WTC11 (cell line): ENCODE measurements around the gene CSNK2A2. TPM values are rescaled to one million over a fixed set of nuclear protein-coding genes. Genes with fewer than 3 reads are reported as not detected.
A peak's percentile ranks its signal among the peaks of the same experiment; 100 is the strongest.

ENCODE experiments used
- ATAC-seq: fragments of 200-7000 bp; cut with Tn5 transposase; 2 replicates; pipeline ENCODE4 v1.10.0; 2021; ENCODE audit warnings: mild to moderate bottlenecking, moderate library complexity
- CTCF ChIA-PET: fragments of 300-600 bp; sonication (Branson Sonifier 250); formaldehyde crosslinking; loops from one replicate; lab custom pipeline; 2021; ENCODE audit warnings: antibody characterized with exemption; lab: Charles Lee
- POLR2A ChIA-PET: fragments of 350-600 bp; sonication (Branson Sonifier 250); formaldehyde crosslinking; loops from one replicate; lab custom pipeline; 2021; ENCODE audit warnings: antibody characterized with exemption; lab: Charles Lee
- DNase-seq: peaks from one replicate; pipeline ENCODE4 v3.0.0; 2021; ENCODE audit warnings: low spot score
- H3K27ac Mint-ChIP-seq: 2 replicates; pipeline ENCODE4 v1.8.0; 2021; ENCODE audit warnings: mixed read lengths
- H3K27me3 Mint-ChIP-seq: 2 replicates; pipeline ENCODE4 v1.8.0; 2021; ENCODE audit warnings: low read depth, mild to moderate bottlenecking, moderate library complexity, mixed read lengths
- H3K36me3 Mint-ChIP-seq: 2 replicates; pipeline ENCODE4 v1.8.0; 2021; ENCODE audit warnings: mixed read lengths
- H3K4me1 Mint-ChIP-seq: 2 replicates; pipeline ENCODE4 v1.8.0; 2022; ENCODE audit warnings: mixed read lengths
- H3K4me3 Mint-ChIP-seq: 2 replicates; pipeline ENCODE4 v1.8.0; 2021; ENCODE audit warnings: mild to moderate bottlenecking, moderate library complexity, mixed read lengths
- H3K9me3 Mint-ChIP-seq: 2 replicates; pipeline ENCODE4 v1.8.0; 2021; ENCODE audit warnings: mixed read lengths
- CBFB ChIP-seq: sonication (generic); formaldehyde crosslinking; IDR thresholded peaks from 2 replicates; pipeline ENCODE4 v1.8.1; 2022; ENCODE audit warnings: mild to moderate bottlenecking, low read depth, missing genetic modification reagents
- ETV6 ChIP-seq: sonication (generic); formaldehyde crosslinking; IDR thresholded peaks from 2 replicates; pipeline ENCODE4 v1.8.1; 2022; ENCODE audit warnings: mild to moderate bottlenecking, missing genetic modification reagents
- FOXJ3 ChIP-seq: sonication (generic); formaldehyde crosslinking; IDR thresholded peaks from 2 replicates; pipeline ENCODE4 v1.9.0; 2021; ENCODE audit warnings: missing genetic modification reagents, mild to moderate bottlenecking, borderline replicate concordance
- FOXK1 ChIP-seq: sonication (generic); formaldehyde crosslinking; IDR thresholded peaks from 2 replicates; pipeline ENCODE4 v1.8.0; 2022; ENCODE audit warnings: mild to moderate bottlenecking, moderate library complexity, missing genetic modification reagents
- FOXP1 ChIP-seq: sonication (generic); formaldehyde crosslinking; IDR thresholded peaks from 2 replicates; pipeline ENCODE4 v1.8.0; 2022; ENCODE audit warnings: missing genetic modification reagents, mild to moderate bottlenecking, moderate library complexity, borderline replicate concordance
- HMGXB4 ChIP-seq: sonication (generic); formaldehyde crosslinking; IDR thresholded peaks from 2 replicates; pipeline ENCODE4 v1.8.1; 2023; ENCODE audit warnings: mild to moderate bottlenecking, moderate library complexity, missing genetic modification reagents
- JUN ChIP-seq: sonication (generic); formaldehyde crosslinking; IDR thresholded peaks from 2 replicates; pipeline ENCODE4 v1.8.0; 2023; ENCODE audit warnings: mild to moderate bottlenecking, missing genetic modification reagents
- NFYB ChIP-seq: sonication (generic); formaldehyde crosslinking; conservative IDR thresholded peaks from 2 replicates; pipeline ENCODE4 v1.8.0; 2022; ENCODE audit warnings: low read depth, missing genetic modification reagents
- NR1H2 ChIP-seq: sonication (generic); formaldehyde crosslinking; IDR thresholded peaks from 2 replicates; pipeline ENCODE4 v1.9.0; 2021; ENCODE audit warnings: mild to moderate bottlenecking, moderate library complexity, missing genetic modification reagents
- NR2C2 ChIP-seq: sonication (generic); formaldehyde crosslinking; IDR thresholded peaks from 2 replicates; pipeline ENCODE4 v1.8.0; 2022; ENCODE audit warnings: mild to moderate bottlenecking, missing genetic modification reagents
- RELA ChIP-seq: sonication (generic); formaldehyde crosslinking; IDR thresholded peaks from 2 replicates; pipeline ENCODE4 v1.8.1; 2022; ENCODE audit warnings: missing genetic modification reagents, mild to moderate bottlenecking, borderline replicate concordance
- USF1 ChIP-seq: sonication (generic); formaldehyde crosslinking; IDR thresholded peaks from 2 replicates; pipeline ENCODE4 v1.8.0; 2022; ENCODE audit warnings: mild to moderate bottlenecking, missing genetic modification reagents
- ZBTB21 ChIP-seq: sonication (generic); formaldehyde crosslinking; IDR thresholded peaks from 2 replicates; pipeline ENCODE4 v1.8.1; 2023; ENCODE audit warnings: mild to moderate bottlenecking, missing genetic modification reagents, borderline replicate concordance
- ZMAT4 ChIP-seq: fragments of 250-450 bp; sonication (Bioruptor Pico); IDR thresholded peaks from 2 replicates; pipeline ENCODE4 v1.9.0; 2021; ENCODE audit warnings: mild to moderate bottlenecking
- ZNF138 ChIP-seq: sonication (generic); formaldehyde crosslinking; conservative IDR thresholded peaks from 2 replicates; pipeline ENCODE4 v1.8.1; 2022; ENCODE audit warnings: mild to moderate bottlenecking, moderate library complexity, missing genetic modification reagents
- ZNF281 ChIP-seq: sonication (generic); formaldehyde crosslinking; IDR thresholded peaks from 2 replicates; pipeline ENCODE4 v1.8.0; 2023; ENCODE audit warnings: mild to moderate bottlenecking, missing genetic modification reagents
- ZNF317 ChIP-seq: sonication (generic); formaldehyde crosslinking; IDR thresholded peaks from 2 replicates; pipeline ENCODE4 v1.8.1; 2023; ENCODE audit warnings: low read depth, mild to moderate bottlenecking, moderate library complexity, missing genetic modification reagents, borderline replicate concordance
- total RNA-seq: library from RNA; stranded (reverse); gene quantifications from 3 replicates; pipeline ENCODE4 v1.2.3, GENCODE V29; 2021
- TF ChIP-seq, protein P1 (sequence below): sonication (generic); formaldehyde crosslinking; IDR thresholded peaks from 2 replicates; pipeline ENCODE4 v1.8.1; 2022; ENCODE audit warnings: low read depth, mild to moderate bottlenecking, moderate library complexity, missing genetic modification reagents, borderline replicate concordance
- TF ChIP-seq, protein P2 (sequence below): sonication (generic); formaldehyde crosslinking; IDR thresholded peaks from 2 replicates; pipeline ENCODE4 v1.8.1; 2022; ENCODE audit warnings: mild to moderate bottlenecking, missing genetic modification reagents, moderate library complexity, borderline replicate concordance
- TF ChIP-seq, protein P3 (sequence below): sonication (generic); formaldehyde crosslinking; IDR thresholded peaks from 2 replicates; pipeline ENCODE4 v1.8.0; 2022; ENCODE audit warnings: mild to moderate bottlenecking, missing genetic modification reagents

CSNK2A2 gene
- total RNA-seq, 1 experiment from 2014 or later = 114 TPM

GRCh38 chr16:58127033-58127556 lies 70.8 kb downstream of the CSNK2A2 start:
- POLR2A ChIA-PET = interaction anchor here (2.9 kb wide), 1 partner anchor 100 kb away, joined by 29 read pairs; the partner anchor contains the start of gene MMP15
- Mint-ChIP-seq H3K36me3 (no peaks in the 10 kb centered on the region), H3K27ac (no peak overlapping the region), H3K4me3 (peak overlapping the region; percentile 87), H3K4me1 (peaks cover 29% of the 10 kb centered on the region), H3K9me3 (no peaks in the 10 kb centered on the region), H3K27me3 (no peaks in the 10 kb centered on the region)
- DNase-seq (no peak), ATAC-seq (no peak)
- CTCF ChIA-PET = interaction anchor here (0.9 to 3.3 kb wide), 12 partner anchors 20 to 210 kb away, joined by 3 to 15 read pairs (median 5); partner anchors contain the start of gene MMP15
- TF ChIP-seq ZMAT4 (CRISPR knock-in tag) (no peak), FOXP1 (CRISPR knock-in tag) (no peak), JUN (CRISPR knock-in tag) (no peak), USF1 (CRISPR knock-in tag) (no peak), ZNF138 (CRISPR knock-in tag) (no peak), CBFB (CRISPR knock-in tag) (no peak), ZBTB21 (CRISPR knock-in tag) (no peak), NFYB (CRISPR knock-in tag) (no peak), FOXJ3 (CRISPR knock-in tag) (no peak), NR2C2 (no peak), ZNF317 (CRISPR knock-in tag) (no peak), ETV6 (no peak), RELA (CRISPR knock-in tag) (no peak)
- TF ChIP-seq, protein P1, sequence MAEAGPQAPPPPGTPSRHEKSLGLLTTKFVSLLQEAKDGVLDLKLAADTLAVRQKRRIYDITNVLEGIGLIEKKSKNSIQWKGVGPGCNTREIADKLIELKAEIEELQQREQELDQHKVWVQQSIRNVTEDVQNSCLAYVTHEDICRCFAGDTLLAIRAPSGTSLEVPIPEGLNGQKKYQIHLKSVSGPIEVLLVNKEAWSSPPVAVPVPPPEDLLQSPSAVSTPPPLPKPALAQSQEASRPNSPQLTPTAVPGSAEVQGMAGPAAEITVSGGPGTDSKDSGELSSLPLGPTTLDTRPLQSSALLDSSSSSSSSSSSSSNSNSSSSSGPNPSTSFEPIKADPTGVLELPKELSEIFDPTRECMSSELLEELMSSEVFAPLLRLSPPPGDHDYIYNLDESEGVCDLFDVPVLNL (CRISPR knock-in tag) = no peak
- TF ChIP-seq, protein P2, sequence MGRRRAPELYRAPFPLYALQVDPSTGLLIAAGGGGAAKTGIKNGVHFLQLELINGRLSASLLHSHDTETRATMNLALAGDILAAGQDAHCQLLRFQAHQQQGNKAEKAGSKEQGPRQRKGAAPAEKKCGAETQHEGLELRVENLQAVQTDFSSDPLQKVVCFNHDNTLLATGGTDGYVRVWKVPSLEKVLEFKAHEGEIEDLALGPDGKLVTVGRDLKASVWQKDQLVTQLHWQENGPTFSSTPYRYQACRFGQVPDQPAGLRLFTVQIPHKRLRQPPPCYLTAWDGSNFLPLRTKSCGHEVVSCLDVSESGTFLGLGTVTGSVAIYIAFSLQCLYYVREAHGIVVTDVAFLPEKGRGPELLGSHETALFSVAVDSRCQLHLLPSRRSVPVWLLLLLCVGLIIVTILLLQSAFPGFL (CRISPR knock-in tag) = no peak
- TF ChIP-seq, protein P3, sequence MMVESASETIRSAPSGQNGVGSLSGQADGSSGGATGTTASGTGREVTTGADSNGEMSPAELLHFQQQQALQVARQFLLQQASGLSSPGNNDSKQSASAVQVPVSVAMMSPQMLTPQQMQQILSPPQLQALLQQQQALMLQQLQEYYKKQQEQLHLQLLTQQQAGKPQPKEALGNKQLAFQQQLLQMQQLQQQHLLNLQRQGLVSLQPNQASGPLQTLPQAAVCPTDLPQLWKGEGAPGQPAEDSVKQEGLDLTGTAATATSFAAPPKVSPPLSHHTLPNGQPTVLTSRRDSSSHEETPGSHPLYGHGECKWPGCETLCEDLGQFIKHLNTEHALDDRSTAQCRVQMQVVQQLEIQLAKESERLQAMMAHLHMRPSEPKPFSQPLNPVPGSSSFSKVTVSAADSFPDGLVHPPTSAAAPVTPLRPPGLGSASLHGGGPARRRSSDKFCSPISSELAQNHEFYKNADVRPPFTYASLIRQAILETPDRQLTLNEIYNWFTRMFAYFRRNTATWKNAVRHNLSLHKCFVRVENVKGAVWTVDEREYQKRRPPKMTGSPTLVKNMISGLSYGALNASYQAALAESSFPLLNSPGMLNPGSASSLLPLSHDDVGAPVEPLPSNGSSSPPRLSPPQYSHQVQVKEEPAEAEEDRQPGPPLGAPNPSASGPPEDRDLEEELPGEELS (CRISPR knock-in tag) = no peak

DNA sequence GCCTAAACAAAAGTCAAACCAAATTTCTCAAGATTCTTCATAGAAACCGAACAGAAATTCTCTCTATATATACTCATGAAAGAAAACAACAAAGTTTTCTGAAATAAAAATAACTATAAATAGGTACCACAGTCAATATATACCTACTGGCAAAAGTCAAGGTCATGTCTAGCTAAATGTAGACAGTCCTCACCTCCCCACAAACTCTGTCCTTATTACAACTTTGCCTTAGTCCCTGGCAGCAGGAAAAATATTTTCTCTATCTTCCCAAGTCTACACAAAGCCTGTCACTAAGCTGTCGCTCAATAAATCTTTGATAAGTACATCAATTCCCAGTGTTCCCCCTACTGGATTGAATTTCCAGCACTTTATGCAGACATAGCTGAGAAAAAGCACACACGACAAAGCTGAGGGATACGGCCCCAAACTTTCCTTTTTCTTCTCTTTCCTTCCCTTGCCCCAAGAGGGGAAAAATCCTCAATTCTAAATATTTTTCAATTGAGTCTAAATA lies 71.4 kb downstream of the CSNK2A2 start:
- H3K27ac Mint-ChIP-seq = no peak overlapping the region
- H3K4me3 Mint-ChIP-seq = no peak overlapping the region
- POLR2A ChIA-PET = no interaction called here
- H3K9me3 Mint-ChIP-seq = no peaks in the 10 kb centered on the region
- CTCF ChIA-PET = interaction anchor here (1.0 to 3.3 kb wide), 10 partner anchors 19 to 210 kb away, joined by 3 to 15 read pairs (median 5); partner anchors contain the start of gene MMP15
- ATAC-seq (no peak), DNase-seq (no peak)
- no peaks in the 10 kb centered on the region for H3K36me3 Mint-ChIP-seq
- H3K27me3 Mint-ChIP-seq = no peaks in the 10 kb centered on the region
- peaks cover 34% of the 10 kb centered on the region for H3K4me1 Mint-ChIP-seq
- TF ChIP-seq FOXK1 = no peak
- no peak for TF ChIP-seq HMGXB4 (CRISPR knock-in tag)
- TF ChIP-seq, protein P2 (CRISPR knock-in tag) = no peak
- no peak for TF ChIP-seq NR1H2
- no peak for TF ChIP-seq ZNF281 (CRISPR knock-in tag)
